T-cell (primary cell): ENCODE measurements around the gene EPS8L2. TPM values are rescaled to one million over a fixed set of nuclear protein-coding genes. Genes with fewer than 3 reads are reported as not detected.

ENCODE experiments used
- ATAC-seq, 4 experiments: fragments of 200-7000 bp in 3 of 4; fragments of 150-1000 bp in 1 of 4; cut with Tn5 transposase; replicated peaks in 1 of 4; 1 replicate in 3 of 4; 2 replicates in 1 of 4; pipeline ENCODE4 v1.10.0; 2021; ENCODE audit warnings: moderate library complexity in 3 of 4, mild to moderate bottlenecking in 2 of 4, moderate number of reproducible peaks in 1 of 4
- CTCF ChIA-PET, 2 donors: fragments of 300-600 bp; sonication (Branson Sonifier 250); formaldehyde crosslinking; loops; one replicate each; lab custom pipeline; 2022; ENCODE audit warnings: antibody characterized with exemption in 2 of 2; lab: Charles Lee
- POLR2A ChIA-PET, 2 donors: fragments of 300-600 bp; sonication (Branson Sonifier 250); formaldehyde crosslinking; loops; one replicate each; lab custom pipeline; 2022; ENCODE audit warnings: antibody characterized with exemption in 2 of 2; lab: Charles Lee
- DNase-seq, 35 experiments: peaks; one replicate each; pipeline versions ENCODE4 v3.0.0 to v3.0.0-alpha.2; 2013 to 2023
- H3K27ac ChIP-seq: one replicate; pipeline ENCODE4 v1.5.1; 2013; ENCODE audit warnings: low read length
- H3K27me3 ChIP-seq, 2 experiments: replicated peaks in 1 of 2; 1 replicate in 1 of 2; 2 replicates in 1 of 2; pipeline versions ENCODE4 v1.6.1 to v1.7.0; 2013; ENCODE audit warnings: low read length in 1 of 2, mixed read lengths in 1 of 2; ENCODE audit not compliant: control insufficient read depth in 2 of 2, insufficient read depth in 2 of 2; ENCODE audit errors: extremely low read depth in 1 of 2
- H3K36me3 ChIP-seq, 2 donors: 1 replicate in 1 of 2; 2 replicates in 1 of 2; pipeline versions ENCODE4 v1.6.1 to v1.7.0; 2013; ENCODE audit warnings: low read length in 1 of 2; ENCODE audit not compliant: control insufficient read depth in 2 of 2, insufficient read depth in 1 of 2; ENCODE audit errors: extremely low read depth in 1 of 2
- H3K4me1 ChIP-seq, 2 experiments: 1 replicate in 1 of 2; 2 replicates in 1 of 2; pipeline versions ENCODE4 v1.6.1 to v1.7.0; 2013; ENCODE audit warnings: low read length in 2 of 2, mixed read lengths in 1 of 2; ENCODE audit not compliant: insufficient read depth in 2 of 2, control insufficient read depth in 1 of 2; ENCODE audit errors: extremely low read depth in 1 of 2
- H3K4me3 ChIP-seq, 2 donors: 1 replicate in 1 of 2; 2 replicates in 1 of 2; pipeline versions ENCODE4 v1.5.1 to v1.7.0; 2013; ENCODE audit warnings: mild to moderate bottlenecking in 2 of 2, low read length in 1 of 2, moderate library complexity in 1 of 2; ENCODE audit not compliant: control insufficient read depth in 1 of 2; ENCODE audit errors: extremely low read depth in 1 of 2
- H3K9me3 ChIP-seq: 2 replicates; pipeline ENCODE4 v1.7.0; 2013
- H3K27ac Mint-ChIP-seq, 2 donors: one replicate each; pipeline ENCODE4 v1.8.0; 2020 to 2021; ENCODE audit warnings: mild to moderate bottlenecking in 2 of 2, mixed read lengths in 2 of 2
- H3K27me3 Mint-ChIP-seq, 2 donors: one replicate each; pipeline ENCODE4 v1.8.0; 2021 to 2022; ENCODE audit warnings: mixed read lengths in 2 of 2
- H3K36me3 Mint-ChIP-seq: one replicate; pipeline ENCODE4 v1.8.0; 2021; ENCODE audit warnings: mixed read lengths
- H3K4me1 Mint-ChIP-seq, 3 donors: one replicate each; pipeline ENCODE4 v1.8.0; 2020 to 2022; ENCODE audit warnings: mixed read lengths in 3 of 3, mild to moderate bottlenecking in 1 of 3
- H3K4me3 Mint-ChIP-seq, 3 donors: one replicate each; pipeline ENCODE4 v1.8.0; 2020 to 2022; ENCODE audit warnings: mild to moderate bottlenecking in 3 of 3, mixed read lengths in 3 of 3, moderate library complexity in 3 of 3
- H3K9me3 Mint-ChIP-seq, 3 donors: one replicate each; pipeline ENCODE4 v1.8.0; 2020 to 2022; ENCODE audit warnings: mixed read lengths in 3 of 3
- WGBS: methylation state at CpG from one replicate; pipeline ENCODE4 v1.1.5; 2013; ENCODE audit warnings: missing lambda C conversion rate; ENCODE audit not compliant: insufficient coverage; 5-methylcytosine and 5-hydroxymethylcytosine counted together
- total RNA-seq, 35 experiments: library from RNA in 6 of 35; stranded (reverse) in 6 of 35; fragments of 120-200 nt in 1 of 35; gene quantifications; one replicate each; pipeline versions ENCODE4 v1.2.1 to v1.2.4 and lab custom pipeline; 2013 to 2026

The EPS8L2 gene
- total RNA-seq, 5 donors from 2014 or later (not counting 1 experiment from before 2014, with no cell fraction given) = 7.5 to 18.5 (median 14.6) TPM

DNA sequence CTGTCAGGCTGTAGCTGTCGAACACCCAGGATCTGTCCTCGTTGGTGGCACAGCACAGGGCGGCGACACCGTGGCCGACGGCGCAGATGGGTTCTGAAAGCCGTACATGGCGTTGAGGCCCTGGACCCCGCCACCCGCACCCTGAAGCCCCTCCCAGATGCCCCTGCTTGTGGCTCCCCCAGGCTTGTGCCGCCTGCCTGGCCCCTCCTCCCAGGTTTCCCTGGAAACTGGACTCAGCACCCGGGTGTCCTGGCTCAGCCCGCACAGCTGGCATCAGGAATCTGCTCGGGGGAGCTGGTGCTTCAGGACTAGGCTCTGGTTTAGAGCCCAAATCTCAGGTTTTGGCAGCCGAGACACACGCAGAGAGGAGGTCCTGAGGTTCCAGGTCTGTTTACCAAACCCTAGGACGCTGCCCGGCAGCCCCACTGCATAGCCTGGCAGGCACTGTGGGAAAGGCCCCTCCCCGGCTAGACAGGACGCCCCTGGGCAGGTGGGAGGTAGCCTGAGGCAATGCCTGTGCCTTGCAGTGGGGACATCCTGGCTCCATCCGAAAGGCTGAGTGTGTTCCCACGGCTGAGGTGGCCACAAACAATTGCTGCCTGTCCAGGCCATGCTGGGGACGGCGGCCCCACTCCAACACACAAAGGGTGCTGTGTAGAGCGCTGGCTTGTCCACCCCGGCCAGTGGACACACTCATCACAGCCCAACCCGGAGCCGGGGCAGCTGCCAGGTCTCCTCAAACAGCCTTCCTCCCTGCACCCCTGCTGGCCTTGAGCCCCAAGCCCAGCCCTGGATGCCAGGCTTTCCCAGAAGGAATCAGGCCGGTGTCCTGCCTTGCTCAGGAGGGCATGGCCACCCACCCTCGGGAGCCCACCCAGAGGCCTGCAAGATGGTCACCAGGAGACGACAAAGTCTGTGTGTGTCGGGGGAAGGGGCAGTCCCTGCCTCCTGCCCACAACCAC, 66.7 kb downstream of the EPS8L2 start:
- WGBS = 92% methylated on average over 27 of the region's 34 CpGs
- Histone ChIP-seq H3K9me3 (no peaks in the 10 kb centered on the region), H3K4me3 (no peak overlapping the region), H3K27ac (no peak overlapping the region), H3K36me3 (peaks cover 3 to 19% of the 10 kb centered on the region in 2 donors), H3K4me1 (peaks cover 0 to 20% of the 10 kb centered on the region in 2 experiments), H3K27me3 (no peaks in the 10 kb centered on the region)
- POLR2A ChIA-PET = no interaction called here
- Mint-ChIP-seq H3K27ac (no peak overlapping the region), H3K4me3 (no peak overlapping the region), H3K4me1 (peaks cover 12 to 20% (median 16%) of the 10 kb centered on the region in 3 donors), H3K9me3 (no peaks in the 10 kb centered on the region), H3K36me3 (no peaks in the 10 kb centered on the region), H3K27me3 (no peaks in the 10 kb centered on the region)
- CTCF ChIA-PET = no interaction called here
- no peak for DNase-seq
- no peak for ATAC-seq

- DNase-seq (no peak), ATAC-seq (no peak)
- peaks cover 16 to 20% (median 16%) of the 10 kb centered on the region in 3 donors for H3K4me1 Mint-ChIP-seq
- Histone ChIP-seq H3K36me3 (peaks cover 3 to 19% of the 10 kb centered on the region in 2 donors), H3K4me1 (peaks cover 2 to 27% of the 10 kb centered on the region in 2 experiments), H3K27me3 (peaks cover 0 to 3% of the 10 kb centered on the region in 2 experiments), H3K27ac (no peak overlapping the region), H3K4me3 (no peak overlapping the region), H3K9me3 (no peaks in the 10 kb centered on the region)
- H3K4me3 Mint-ChIP-seq = no peak overlapping the region
- no peaks in the 10 kb centered on the region for H3K36me3 Mint-ChIP-seq
- no peaks in the 10 kb centered on the region for H3K9me3 Mint-ChIP-seq
- 100% methylated on average over 5 of the region's 5 CpGs for WGBS
- H3K27me3 Mint-ChIP-seq = no peaks in the 10 kb centered on the region
- ChIA-PET POLR2A (no interaction called here), CTCF (no interaction called here)
- H3K27ac Mint-ChIP-seq = no peak overlapping the region
Observed at GRCh38 chr11:773425-773824, 67.4 kb downstream of the EPS8L2 start.

GRCh38 chr11:773830-774229, 67.8 kb downstream of the EPS8L2 start:
- no peak overlapping the region for H3K27ac Mint-ChIP-seq
- H3K27ac ChIP-seq = no peak overlapping the region
- POLR2A ChIA-PET = no interaction called here

GRCh38 chr11:774873-775592, 69.0 kb downstream of the EPS8L2 start:
- no peak for DNase-seq
- Mint-ChIP-seq H3K27me3 (no peaks in the 10 kb centered on the region), H3K4me1 (peaks cover 16 to 28% (median 24%) of the 10 kb centered on the region in 3 donors), H3K36me3 (no peaks in the 10 kb centered on the region), H3K9me3 (no peaks in the 10 kb centered on the region), H3K27ac (no peak overlapping the region), H3K4me3 (peak overlapping the region; percentile 68 to 76 (median 71))
- Histone ChIP-seq H3K9me3 (no peaks in the 10 kb centered on the region), H3K27ac (no peak overlapping the region), H3K4me1 (peaks cover 2 to 41% of the 10 kb centered on the region in 2 experiments), H3K4me3 (no peak overlapping the region), H3K27me3 (peaks cover 0 to 3% of the 10 kb centered on the region in 2 experiments), H3K36me3 (peaks cover 3 to 22% of the 10 kb centered on the region in 2 donors)
- CTCF ChIA-PET = no interaction called here
- 82% methylated on average over 12 of the region's 20 CpGs for WGBS
- POLR2A ChIA-PET = no interaction called here
- ATAC-seq = no peak

More at GRCh38 chr11:773830-774229, 67.8 kb downstream of the EPS8L2 start:
- ATAC-seq (no peak), DNase-seq (no peak)
- CTCF ChIA-PET = no interaction called here
- H3K36me3 ChIP-seq = peaks cover 3 to 19% of the 10 kb centered on the region in 2 donors
- peaks cover 0 to 3% of the 10 kb centered on the region in 2 experiments for H3K27me3 ChIP-seq
- WGBS = 96% methylated on average over 9 of the region's 9 CpGs
- Mint-ChIP-seq H3K4me1 (peaks cover 16 to 20% (median 17%) of the 10 kb centered on the region in 3 donors), H3K27me3 (no peaks in the 10 kb centered on the region), H3K4me3 (no peak overlapping the region), H3K9me3 (no peaks in the 10 kb centered on the region), H3K36me3 (no peaks in the 10 kb centered on the region)
- H3K9me3 ChIP-seq = no peaks in the 10 kb centered on the region
- peaks cover 2 to 31% of the 10 kb centered on the region in 2 experiments for H3K4me1 ChIP-seq
- no peak overlapping the region for H3K4me3 ChIP-seq

DNA sequence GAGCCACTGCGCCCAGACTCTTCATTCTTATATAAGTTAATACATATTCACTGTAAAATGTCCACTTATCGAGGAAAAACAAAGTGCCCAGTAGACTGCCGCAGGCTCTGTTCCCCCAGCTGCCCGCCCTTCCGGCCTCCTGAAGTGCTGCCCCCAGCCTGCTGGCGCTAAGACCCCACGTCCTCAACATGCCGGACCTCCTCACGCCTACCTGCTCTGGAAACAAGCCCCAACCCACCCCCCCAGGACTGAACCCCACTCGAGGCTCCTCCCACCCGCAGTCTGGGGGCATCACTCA, 70.2 kb downstream of the EPS8L2 start:
- Histone ChIP-seq H3K36me3 (peaks cover 0 to 17% of the 10 kb centered on the region in 2 donors), H3K9me3 (no peaks in the 10 kb centered on the region), H3K4me1 (peaks cover 2 to 41% of the 10 kb centered on the region in 2 experiments), H3K4me3 (peak overlapping the region; percentile 60 to 61), H3K27me3 (peaks cover 0 to 3% of the 10 kb centered on the region in 2 experiments), H3K27ac (no peak overlapping the region)
- H3K4me3 Mint-ChIP-seq = peak overlapping the region; percentile 76 to 78 (median 77)
- H3K9me3 Mint-ChIP-seq = no peaks in the 10 kb centered on the region
- no peaks in the 10 kb centered on the region for H3K36me3 Mint-ChIP-seq
- peak overlapping the region in 1 of 2 donors; percentile 66 for H3K27ac Mint-ChIP-seq
- CTCF ChIA-PET = no interaction called here
- ATAC-seq (no peak), DNase-seq (no peak)
- H3K4me1 Mint-ChIP-seq = peaks cover 16 to 28% (median 26%) of the 10 kb centered on the region in 3 donors
- POLR2A ChIA-PET = no interaction called here
- H3K27me3 Mint-ChIP-seq = no peaks in the 10 kb centered on the region
- 41% methylated on average over 9 of the region's 11 CpGs for WGBS
